Stomach (tissue), 9 donors: Measurements from ENCODE around the gene NDOR1. TPM values are rescaled to one million over a fixed set of nuclear protein-coding genes. Genes with fewer than 3 reads are reported as not detected.

Experiments
- DNase-seq, 2 donors: peaks; one replicate each; pipeline versions ENCODE4 v3.0.0 to v3.0.0-alpha.2; 2013 to 2019
- H3K27ac ChIP-seq, 5 donors: fragments of 200-600 bp in 4 of 5; sonication (generic) in 4 of 5; one replicate each; pipeline ENCODE4 v1.5.1; 2013 to 2019; ENCODE audit warnings: mild to moderate bottlenecking in 1 of 5, moderate library complexity in 1 of 5
- H3K27me3 ChIP-seq, 3 donors: fragments of 200-600 bp; sonication (generic); one replicate each; pipeline ENCODE4 v1.5.1; 2017 to 2019; ENCODE audit warnings: mixed run types in 1 of 3
- H3K36me3 ChIP-seq, 4 donors: fragments of 200-600 bp; sonication (generic); 1 replicate in 3 of 4; 2 replicates in 1 of 4; pipeline ENCODE4 v1.5.1; 2016 to 2019
- H3K4me1 ChIP-seq, 4 donors: fragments of 200-600 bp; sonication (generic); one replicate each; pipeline ENCODE4 v1.5.1; 2016 to 2019
- H3K4me3 ChIP-seq, 4 donors: fragments of 200-600 bp; sonication (generic) in 3 of 4; one replicate each; pipeline ENCODE4 v1.5.1; 2016 to 2019; ENCODE audit warnings: mild to moderate bottlenecking in 1 of 4
- H3K9me3 ChIP-seq, 4 donors: fragments of 200-600 bp; sonication (generic); one replicate each; pipeline ENCODE4 v1.5.1; 2016 to 2019
- EP300 ChIP-seq: sonication (generic); formaldehyde crosslinking; IDR thresholded peaks from one replicate; pipeline ENCODE4 v1.6.1; 2017; ENCODE audit warnings: antibody characterized with exemption
- POLR2A ChIP-seq, 4 donors: fragments of 450-650 bp; IDR thresholded peaks; one replicate each; pipeline ENCODE4 v1.6.1; 2016; ENCODE audit warnings: antibody characterized with exemption in 4 of 4, control low read depth in 2 of 4, mild to moderate bottlenecking in 1 of 4, moderate library complexity in 1 of 4
- POLR2AphosphoS5 ChIP-seq, 3 donors: sonication (generic); formaldehyde crosslinking; IDR thresholded peaks; one replicate each; pipeline ENCODE4 v1.6.1; 2016; ENCODE audit warnings: antibody characterized with exemption in 3 of 3
- WGBS, 5 donors: extraction: QIAGEN DNeasy Blood & Tissue Kit in 3 of 5; methylation state at CpG; one replicate each; pipeline versions ENCODE4 v1.1.5 to v1.1.7; 2013 to 2018; 5-methylcytosine and 5-hydroxymethylcytosine counted together
- intact Hi-C: fragments of 100-400 bp; cut with DNase I; formaldehyde crosslinking; loops from one replicate; pipeline ENCODE4 v1.15.1; 2023; ENCODE audit warnings: low total_unique reads
- polyA plus RNA-seq, 3 donors: library from polyadenylated mRNA; stranded (reverse); fragments of 200-250 nt; gene quantifications; one replicate each; pipeline ENCODE4 v1.2.3, GENCODE V29; 2013
- total RNA-seq, 5 donors: library from RNA; depleted of rRNA; stranded (reverse); fragments of >200 nt; gene quantifications; one replicate each; pipeline versions ENCODE4 v1.1.0 to v1.2.3, GENCODE V29; 2014 to 2016
- TF ChIP-seq, protein P1 (sequence below), 7 experiments: fragments of 450-650 bp in 4 of 7; fragments of 200-600 bp in 3 of 7; sonication (generic) in 3 of 7; IDR thresholded peaks; one replicate each; pipeline ENCODE4 v1.5.1; 2016 to 2019; ENCODE audit warnings: antibody characterized with exemption in 7 of 7, control low read depth in 2 of 7, mild to moderate bottlenecking in 1 of 7
- donor health status: healthy with polysubstance abuse.
- donor health status: Bipolar disorder and iron deficiency.
- donor health status: healthy.

Gene NDOR1
- total and polyA plus RNA-seq, 8 donors: 0.89 to 105 (median 7.9) TPM

DNA sequence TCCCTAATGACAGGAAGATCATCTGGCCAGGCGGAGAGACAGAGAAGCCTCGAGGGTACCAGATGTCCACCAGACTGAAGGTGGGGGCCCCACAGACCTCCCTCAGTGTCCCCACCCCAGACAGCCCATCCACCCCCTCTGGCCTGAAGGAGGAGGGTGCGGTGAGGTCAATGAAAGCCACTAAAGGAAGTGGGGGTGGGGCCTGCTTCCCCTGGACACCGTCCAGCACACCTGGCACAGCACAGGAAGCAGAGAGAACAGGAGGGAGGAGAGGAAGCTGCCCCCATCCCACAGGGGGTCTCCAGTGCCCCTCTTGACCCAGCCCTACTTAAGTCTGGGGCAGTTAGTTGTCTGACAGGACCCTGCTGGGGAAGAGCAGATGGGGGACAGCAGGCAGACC is 46.9 kb upstream of the NDOR1 start:
- no peaks in the 10 kb centered on the region for H3K36me3 ChIP-seq
- intact Hi-C loops: no loop called here
- TF ChIP-seq EP300 (no peak), POLR2A (IDR thresholded peaks at IDR 0.05) (no peak), POLR2AphosphoS5 (IDR thresholded peaks at IDR 0.05) (no peak)
- TF ChIP-seq, protein P1, sequence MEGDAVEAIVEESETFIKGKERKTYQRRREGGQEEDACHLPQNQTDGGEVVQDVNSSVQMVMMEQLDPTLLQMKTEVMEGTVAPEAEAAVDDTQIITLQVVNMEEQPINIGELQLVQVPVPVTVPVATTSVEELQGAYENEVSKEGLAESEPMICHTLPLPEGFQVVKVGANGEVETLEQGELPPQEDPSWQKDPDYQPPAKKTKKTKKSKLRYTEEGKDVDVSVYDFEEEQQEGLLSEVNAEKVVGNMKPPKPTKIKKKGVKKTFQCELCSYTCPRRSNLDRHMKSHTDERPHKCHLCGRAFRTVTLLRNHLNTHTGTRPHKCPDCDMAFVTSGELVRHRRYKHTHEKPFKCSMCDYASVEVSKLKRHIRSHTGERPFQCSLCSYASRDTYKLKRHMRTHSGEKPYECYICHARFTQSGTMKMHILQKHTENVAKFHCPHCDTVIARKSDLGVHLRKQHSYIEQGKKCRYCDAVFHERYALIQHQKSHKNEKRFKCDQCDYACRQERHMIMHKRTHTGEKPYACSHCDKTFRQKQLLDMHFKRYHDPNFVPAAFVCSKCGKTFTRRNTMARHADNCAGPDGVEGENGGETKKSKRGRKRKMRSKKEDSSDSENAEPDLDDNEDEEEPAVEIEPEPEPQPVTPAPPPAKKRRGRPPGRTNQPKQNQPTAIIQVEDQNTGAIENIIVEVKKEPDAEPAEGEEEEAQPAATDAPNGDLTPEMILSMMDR (IDR thresholded peaks at IDR 0.05): no peak
- 27 to 35% (median 34%) methylated on average over 4 of the region's 4 CpGs for WGBS, 5 donors
- H3K9me3 ChIP-seq: no peaks in the 10 kb centered on the region
- H3K27me3 ChIP-seq: peaks cover 23 to 99% (median 86%) of the 10 kb centered on the region in 3 donors
- no peak for DNase-seq
- peaks cover 24 to 45% (median 36%) of the 10 kb centered on the region in 4 donors for H3K4me1 ChIP-seq
- H3K4me3 ChIP-seq: no peak overlapping the region
- H3K27ac ChIP-seq: no peak overlapping the region

DNA sequence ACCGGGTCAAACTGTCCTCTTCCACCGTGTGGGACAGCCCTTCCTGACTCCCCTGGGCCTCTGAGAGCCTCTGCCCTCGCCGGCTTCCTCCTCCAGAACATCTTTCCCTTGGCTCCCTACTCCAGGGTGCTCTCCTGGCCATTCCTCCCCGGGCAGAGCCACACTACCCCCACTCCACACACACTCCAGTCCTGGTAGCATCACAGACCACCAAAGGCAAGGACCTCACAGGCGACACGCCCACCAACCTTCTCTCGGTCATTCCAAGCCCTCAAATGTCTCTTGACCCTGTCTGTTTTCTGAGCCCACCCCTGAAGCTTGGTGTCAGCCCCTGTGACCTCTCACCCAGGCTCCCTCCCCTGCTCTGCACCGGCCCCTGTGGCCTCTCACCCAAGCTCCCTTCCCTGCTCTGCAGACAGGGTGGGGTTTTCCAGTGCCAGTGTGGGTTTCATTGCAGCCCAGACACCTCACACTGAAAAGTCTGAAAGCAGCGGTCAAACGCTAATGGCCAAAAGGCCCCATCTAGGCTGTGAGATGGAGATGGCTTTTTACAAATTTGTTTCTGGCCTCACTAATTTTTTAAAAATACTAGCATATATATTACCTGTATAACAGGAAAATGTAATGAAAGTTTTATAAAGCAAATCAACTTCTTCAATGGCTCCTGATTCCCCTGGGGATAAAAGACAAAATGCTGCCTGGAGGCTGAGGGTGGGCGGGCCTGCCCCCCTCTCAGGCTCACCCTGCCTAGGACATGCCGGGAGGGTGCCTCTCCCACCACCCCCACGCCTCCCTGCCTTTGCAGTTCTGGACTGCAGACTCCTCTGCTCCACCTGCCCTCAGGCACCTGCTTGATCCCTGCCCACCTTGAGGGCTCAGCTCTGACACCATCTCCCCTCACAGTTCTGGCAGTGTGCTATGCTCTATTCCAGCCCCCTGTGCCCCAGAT is 46.1 kb upstream of the NDOR1 start:
- intact Hi-C loops: no loop called here
- Histone ChIP-seq H3K27ac (no peak overlapping the region), H3K4me1 (peaks cover 24 to 46% (median 37%) of the 10 kb centered on the region in 4 donors), H3K36me3 (no peaks in the 10 kb centered on the region), H3K9me3 (no peaks in the 10 kb centered on the region), H3K27me3 (peaks cover 25 to 100% (median 93%) of the 10 kb centered on the region in 3 donors), H3K4me3 (no peak overlapping the region)
- WGBS, 5 donors: 29 to 40% (median 35%) methylated on average over 13 to 14 of the region's 14 CpGs
- DNase-seq: no peak
- TF ChIP-seq POLR2A (IDR thresholded peaks at IDR 0.05) (no peak), EP300 (no peak), POLR2AphosphoS5 (IDR thresholded peaks at IDR 0.05) (no peak)
- TF ChIP-seq, protein P1 (IDR thresholded peaks at IDR 0.05): no peak

DNA sequence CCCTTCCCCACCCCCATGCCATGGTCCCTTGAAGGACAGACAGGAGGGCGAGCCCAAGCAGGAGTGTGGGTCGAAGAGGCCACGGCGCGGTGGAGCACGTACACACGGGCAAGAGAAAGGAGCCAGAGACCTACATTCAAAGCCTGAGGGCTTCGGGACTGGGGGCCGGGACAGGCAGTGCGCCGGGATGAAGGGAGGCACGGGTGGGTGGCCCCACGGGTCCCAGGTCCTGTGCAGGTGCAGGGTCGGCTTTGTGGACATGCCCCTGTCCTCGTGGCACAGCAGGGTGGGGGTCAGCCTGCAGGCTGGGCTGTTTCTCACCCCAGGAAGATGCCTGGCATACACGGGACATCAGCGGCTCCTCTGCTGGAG is 45.5 kb upstream of the NDOR1 start:
- no peak overlapping the region for H3K4me3 ChIP-seq
- no peaks in the 10 kb centered on the region for H3K36me3 ChIP-seq
- peaks cover 31 to 100% (median 99%) of the 10 kb centered on the region in 3 donors for H3K27me3 ChIP-seq
- 53 to 62% (median 58%) methylated on average over 16 to 17 of the region's 17 CpGs for WGBS, 5 donors
- H3K9me3 ChIP-seq: no peaks in the 10 kb centered on the region
- no peak for DNase-seq
- TF ChIP-seq POLR2A (IDR thresholded peaks at IDR 0.05): no peak
- TF ChIP-seq EP300: no peak
- H3K4me1 ChIP-seq: peaks cover 24 to 46% (median 37%) of the 10 kb centered on the region in 4 donors
- intact Hi-C loops: no loop called here
- no peak overlapping the region for H3K27ac ChIP-seq

DNA sequence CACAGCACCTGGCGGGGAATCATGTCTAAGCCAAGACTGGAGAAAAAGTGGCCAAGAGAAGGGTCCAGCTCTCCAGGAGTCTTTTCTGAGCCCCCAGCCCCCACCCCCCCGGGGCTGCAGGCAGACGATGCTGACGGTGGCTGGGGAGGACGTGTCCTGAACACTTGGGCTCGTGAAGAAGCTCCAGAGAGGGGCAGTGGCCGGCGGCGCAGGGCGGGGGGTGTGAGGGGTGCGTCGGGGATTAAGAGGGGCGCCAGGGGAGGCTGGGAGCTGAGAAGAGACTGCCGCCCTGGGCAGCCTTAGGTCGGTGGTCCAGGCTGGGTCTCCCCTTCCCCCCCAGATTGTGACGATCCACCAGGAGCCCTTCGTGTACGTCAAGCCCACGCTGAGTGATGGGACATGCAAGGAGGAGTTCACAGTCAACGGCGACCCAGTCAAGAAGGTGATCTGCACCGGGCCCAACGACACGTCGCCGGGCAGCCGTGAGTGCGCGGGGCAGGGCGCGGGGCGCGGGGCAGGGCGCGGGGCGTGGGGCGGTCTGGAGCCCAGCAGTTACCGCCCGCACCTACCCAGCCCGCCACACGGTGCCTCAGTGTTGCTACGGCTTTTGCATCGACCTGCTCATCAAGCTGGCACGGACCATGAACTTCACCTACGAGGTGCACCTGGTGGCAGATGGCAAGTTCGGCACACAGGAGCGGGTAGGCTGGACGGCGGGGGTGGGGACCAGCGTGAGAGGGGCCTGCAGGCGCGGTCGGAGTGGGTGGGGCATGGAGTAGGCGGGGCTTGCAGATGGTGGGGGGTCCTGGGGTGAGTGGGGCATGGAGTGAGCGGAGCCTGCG is 44.6 kb upstream of the NDOR1 start:
- peaks cover 24 to 46% (median 37%) of the 10 kb centered on the region in 4 donors for H3K4me1 ChIP-seq
- no peak overlapping the region for H3K4me3 ChIP-seq
- DNase-seq: no peak
- no peaks in the 10 kb centered on the region for H3K36me3 ChIP-seq
- no peak overlapping the region for H3K27ac ChIP-seq
- TF ChIP-seq, protein P1 (IDR thresholded peaks at IDR 0.05): no peak
- TF ChIP-seq EP300 (no peak), POLR2A (IDR thresholded peaks at IDR 0.05) (no peak), POLR2AphosphoS5 (IDR thresholded peaks at IDR 0.05) (no peak)
- peaks cover 39 to 100% (median 100%) of the 10 kb centered on the region in 3 donors for H3K27me3 ChIP-seq
- WGBS, 5 donors: 27 to 49% (median 31%) methylated on average over 17 to 56 of the region's 56 CpGs
- H3K9me3 ChIP-seq: no peaks in the 10 kb centered on the region
- intact Hi-C loops: no loop called here
